ENCODE results near the gene SWSAP1. TPM values are rescaled to one million over a fixed set of nuclear protein-coding genes. Genes with fewer than 3 reads are reported as not detected.
A peak's percentile ranks its signal among the peaks of the same experiment; 100 is the strongest.

Gene SWSAP1, protein sequence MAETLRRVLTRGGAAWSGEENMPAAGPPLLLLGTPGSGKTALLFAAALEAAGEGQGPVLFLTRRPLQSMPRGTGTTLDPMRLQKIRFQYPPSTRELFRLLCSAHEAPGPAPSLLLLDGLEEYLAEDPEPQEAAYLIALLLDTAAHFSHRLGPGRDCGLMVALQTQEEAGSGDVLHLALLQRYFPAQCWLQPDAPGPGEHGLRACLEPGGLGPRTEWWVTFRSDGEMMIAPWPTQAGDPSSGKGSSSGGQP
- total RNA-seq = 0.53 and 0.90 TPM in 2 replicates

DNA sequence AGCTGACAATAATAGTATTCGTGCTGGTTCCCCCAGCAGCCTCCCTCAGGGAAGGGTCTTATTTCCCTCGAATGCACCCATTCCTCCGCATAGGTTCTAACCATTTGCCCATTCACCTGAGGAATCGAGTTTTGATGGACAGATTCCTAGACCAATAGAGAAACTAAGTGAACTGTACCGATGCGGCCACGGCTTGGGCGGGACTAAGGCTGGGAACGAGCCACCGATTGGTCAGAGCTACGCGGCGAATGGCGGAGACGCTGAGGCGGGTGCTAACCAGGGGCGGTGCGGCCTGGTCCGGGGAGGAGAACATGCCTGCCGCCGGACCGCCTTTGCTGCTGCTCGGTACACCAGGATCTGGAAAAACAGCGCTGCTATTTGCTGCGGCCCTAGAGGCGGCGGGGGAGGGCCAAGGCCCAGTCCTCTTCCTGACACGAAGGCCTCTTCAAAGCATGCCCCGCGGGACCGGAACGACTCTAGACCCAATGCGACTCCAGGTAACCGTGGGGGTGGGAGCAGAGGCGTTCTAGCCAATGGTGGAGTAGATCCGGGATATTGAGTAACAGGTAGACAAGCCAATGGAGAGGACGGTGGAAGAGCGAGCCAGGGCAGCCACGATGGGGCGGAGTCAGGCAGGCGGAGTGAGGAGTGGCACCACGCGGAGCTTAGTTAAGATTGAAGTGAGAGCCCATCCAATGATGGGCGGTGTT is at the start of gene SWSAP1:
Gene SWSAP1, plus strand, starts transcription at position 234 of the 710 bp plus-strand sequence. Its CDS starts 15 bp downstream, at position 249.
- Histone ChIP-seq H3K27me3 (ENCODE audit: control insufficient read depth, insufficient read depth, low read length) (no peaks in the 10 kb centered on the region), H3K4me3 (ENCODE audit: low read depth, low read length) (peak within 1 kb of the TSS; percentile 61), H3K36me3 (ENCODE audit: control insufficient read depth, insufficient read depth, low read length) (no peaks in the 10 kb centered on the region)
- DNase-seq (ENCODE audit: low read depth) (peak; percentile 98), FAIRE-seq (peak; percentile 64)
- TF ChIP-seq, protein P1, sequence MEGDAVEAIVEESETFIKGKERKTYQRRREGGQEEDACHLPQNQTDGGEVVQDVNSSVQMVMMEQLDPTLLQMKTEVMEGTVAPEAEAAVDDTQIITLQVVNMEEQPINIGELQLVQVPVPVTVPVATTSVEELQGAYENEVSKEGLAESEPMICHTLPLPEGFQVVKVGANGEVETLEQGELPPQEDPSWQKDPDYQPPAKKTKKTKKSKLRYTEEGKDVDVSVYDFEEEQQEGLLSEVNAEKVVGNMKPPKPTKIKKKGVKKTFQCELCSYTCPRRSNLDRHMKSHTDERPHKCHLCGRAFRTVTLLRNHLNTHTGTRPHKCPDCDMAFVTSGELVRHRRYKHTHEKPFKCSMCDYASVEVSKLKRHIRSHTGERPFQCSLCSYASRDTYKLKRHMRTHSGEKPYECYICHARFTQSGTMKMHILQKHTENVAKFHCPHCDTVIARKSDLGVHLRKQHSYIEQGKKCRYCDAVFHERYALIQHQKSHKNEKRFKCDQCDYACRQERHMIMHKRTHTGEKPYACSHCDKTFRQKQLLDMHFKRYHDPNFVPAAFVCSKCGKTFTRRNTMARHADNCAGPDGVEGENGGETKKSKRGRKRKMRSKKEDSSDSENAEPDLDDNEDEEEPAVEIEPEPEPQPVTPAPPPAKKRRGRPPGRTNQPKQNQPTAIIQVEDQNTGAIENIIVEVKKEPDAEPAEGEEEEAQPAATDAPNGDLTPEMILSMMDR (IDR thresholded peaks at IDR 0.05; ENCODE audit: insufficient read depth, low read length, severe bottlenecking) = no peak

GRCh38 chr19:11324748-11325389 is 49.6 kb upstream of the SWSAP1 start:
- H3K4me3 ChIP-seq (ENCODE audit: low read depth, low read length) = no peak overlapping the region
- H3K27me3 ChIP-seq (ENCODE audit: control insufficient read depth, insufficient read depth, low read length) = no peaks in the 10 kb centered on the region
- no peaks in the 10 kb centered on the region for H3K36me3 ChIP-seq (ENCODE audit: control insufficient read depth, insufficient read depth, low read length)
- TF ChIP-seq, protein P1 (IDR thresholded peaks at IDR 0.05; ENCODE audit: insufficient read depth, low read length, severe bottlenecking) = no peak
- DNase-seq (ENCODE audit: low read depth) (no peak), FAIRE-seq (no peak)

DNA sequence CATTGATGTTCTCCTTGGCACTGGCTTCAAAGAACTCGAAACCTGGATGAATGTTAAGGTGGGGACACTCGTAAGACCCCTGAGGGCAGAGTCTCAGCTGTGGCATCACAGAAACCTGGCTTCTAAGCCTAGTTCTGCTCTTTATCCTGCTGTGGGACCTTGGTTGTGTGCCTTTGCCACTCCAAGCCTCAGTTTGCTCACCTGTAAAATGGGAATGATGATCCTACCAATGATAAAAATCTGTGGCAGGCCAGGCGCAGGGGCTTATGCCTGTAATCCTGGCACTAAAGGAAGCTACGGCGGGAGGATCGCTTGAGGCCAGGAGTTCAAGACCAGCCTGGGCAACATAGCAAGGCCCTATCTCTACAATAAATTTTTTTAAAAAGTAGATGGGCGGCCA is 48.9 kb upstream of the SWSAP1 start:
- no peak for FAIRE-seq
- TF ChIP-seq, protein P1 (IDR thresholded peaks at IDR 0.05; ENCODE audit: insufficient read depth, low read length, severe bottlenecking) = no peak
- H3K27me3 ChIP-seq (ENCODE audit: control insufficient read depth, insufficient read depth, low read length) = no peaks in the 10 kb centered on the region
- DNase-seq (ENCODE audit: low read depth) = no peak
- H3K4me3 ChIP-seq (ENCODE audit: low read depth, low read length) = no peak overlapping the region
- H3K36me3 ChIP-seq (ENCODE audit: control insufficient read depth, insufficient read depth, low read length) = peaks cover 2% of the 10 kb centered on the region

DNA sequence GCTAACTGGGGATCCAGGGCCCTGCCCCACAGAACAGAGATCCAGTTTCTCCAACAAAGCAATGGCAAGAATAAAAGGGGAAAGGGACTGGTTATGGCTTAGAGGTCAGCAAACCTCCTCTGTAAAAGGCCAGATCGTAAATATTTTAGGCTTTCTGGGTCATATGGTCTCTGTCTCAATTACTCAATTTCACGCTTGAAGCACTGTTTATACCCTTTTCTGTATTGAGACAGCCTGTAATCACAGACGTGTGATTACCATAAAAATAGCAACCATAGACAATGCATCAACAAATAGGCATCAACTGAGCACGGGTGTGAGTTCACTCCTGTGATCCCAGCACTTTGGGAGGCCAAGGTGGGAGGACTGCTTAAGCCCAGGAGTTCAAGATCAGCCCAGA is 44.3 kb upstream of the SWSAP1 start:
- Histone ChIP-seq H3K4me3 (ENCODE audit: low read depth, low read length) (no peak overlapping the region), H3K27me3 (ENCODE audit: control insufficient read depth, insufficient read depth, low read length) (no peaks in the 10 kb centered on the region), H3K36me3 (ENCODE audit: control insufficient read depth, insufficient read depth, low read length) (peaks cover 19% of the 10 kb centered on the region)
- FAIRE-seq (no peak), DNase-seq (ENCODE audit: low read depth) (no peak)
- TF ChIP-seq, protein P1 (IDR thresholded peaks at IDR 0.05; ENCODE audit: insufficient read depth, low read length, severe bottlenecking) = no peak

GRCh38 chr19:11331502-11331901 is 43.0 kb upstream of the SWSAP1 start:
- no peaks in the 10 kb centered on the region for H3K27me3 ChIP-seq (ENCODE audit: control insufficient read depth, insufficient read depth, low read length)
- DNase-seq (ENCODE audit: low read depth) (no peak), FAIRE-seq (no peak)
- H3K36me3 ChIP-seq (ENCODE audit: control insufficient read depth, insufficient read depth, low read length) = peaks cover 32% of the 10 kb centered on the region
- H3K4me3 ChIP-seq (ENCODE audit: low read depth, low read length) = no peak overlapping the region
- TF ChIP-seq, protein P1 (IDR thresholded peaks at IDR 0.05; ENCODE audit: insufficient read depth, low read length, severe bottlenecking) = no peak
